Loucy (cell line): Measurements from ENCODE around the gene MYO3B.

Experiments
- H2AFZ ChIP-seq: fragments of 200-600 bp; sonication (generic); 2 replicates; pipeline ENCODE4 v1.6.0; 2016; ENCODE audit warnings: antibody characterized with exemption, mild to moderate bottlenecking, low read length, moderate library complexity
- H3F3A ChIP-seq: fragments of 200-600 bp; 2 replicates; pipeline ENCODE4 v1.6.0; 2016; ENCODE audit warnings: antibody characterized with exemption, low read depth, mild to moderate bottlenecking
- H3K27me3 ChIP-seq: fragments of 200-600 bp; sonication (generic); 2 replicates; pipeline ENCODE4 v1.6.1; 2014; ENCODE audit warnings: low read length, mild to moderate bottlenecking; ENCODE audit not compliant: insufficient read depth, poor library complexity, severe bottlenecking
- H3K36me3 ChIP-seq: fragments of 200-600 bp; sonication (generic); 2 replicates; pipeline ENCODE4 v1.6.1; 2016; ENCODE audit warnings: low read length; ENCODE audit not compliant: insufficient read depth
- H3K4me1 ChIP-seq: fragments of 200-600 bp; sonication (generic); 2 replicates; pipeline ENCODE4 v1.5.1; 2014; ENCODE audit warnings: low read length, mild to moderate bottlenecking; ENCODE audit not compliant: insufficient read depth, poor library complexity, severe bottlenecking
- H3K4me2 ChIP-seq: fragments of 200-600 bp; sonication (generic); 2 replicates; pipeline ENCODE4 v1.6.0; 2014; ENCODE audit warnings: antibody characterized with exemption, low read length, low read depth, mild to moderate bottlenecking; ENCODE audit not compliant: poor library complexity, severe bottlenecking
- H3K4me3 ChIP-seq: fragments of 200-600 bp; sonication (generic); 2 replicates; pipeline ENCODE4 v1.5.1; 2014; ENCODE audit warnings: low read length, mild to moderate bottlenecking, mixed read lengths; ENCODE audit not compliant: poor library complexity, severe bottlenecking
- H3K79me2 ChIP-seq: fragments of 200-600 bp; sonication (generic); 2 replicates; pipeline ENCODE4 v1.6.1; 2014; ENCODE audit warnings: low read length; ENCODE audit not compliant: insufficient read depth
- H3K9ac ChIP-seq: fragments of 200-600 bp; sonication (generic); 2 replicates; pipeline ENCODE4 v1.6.0; 2014; ENCODE audit warnings: mild to moderate bottlenecking, low read depth, low read length, moderate library complexity; ENCODE audit not compliant: poor library complexity, severe bottlenecking
- H3K9me2 ChIP-seq: fragments of 200-600 bp; sonication (generic); replicated peaks from 2 replicates; pipeline ENCODE4 v1.6.1; 2016; ENCODE audit warnings: low read depth, low read length, mixed read lengths
- H3K9me3 ChIP-seq: fragments of 200-600 bp; sonication (generic); 2 replicates; pipeline ENCODE4 v1.6.1; 2014; ENCODE audit warnings: mild to moderate bottlenecking, antibody characterized with exemption, low read length, low read depth; ENCODE audit not compliant: insufficient read depth
- H4K20me1 ChIP-seq: fragments of 200-600 bp; sonication (generic); 2 replicates; pipeline ENCODE4 v1.6.0; 2014; ENCODE audit warnings: antibody characterized with exemption, low read length, mild to moderate bottlenecking; ENCODE audit not compliant: insufficient read depth, poor library complexity, severe bottlenecking
- EZH2phosphoT487 ChIP-seq: fragments of 200-600 bp; IDR thresholded peaks from 2 replicates; pipeline ENCODE4 v1.6.1; 2018; ENCODE audit warnings: antibody characterized with exemption, mild to moderate bottlenecking, moderate library complexity, borderline replicate concordance
- TF ChIP-seq, protein P1 (sequence below): fragments of 200-600 bp; sonication (generic); conservative IDR thresholded peaks from 2 replicates; pipeline ENCODE4 v1.5.1; 2014; ENCODE audit warnings: mild to moderate bottlenecking, antibody characterized with exemption, low read length

Gene MYO3B

GRCh38 chr2:170361090-170361936, 183.4 kb downstream of the MYO3B start:
- Histone ChIP-seq H3K36me3 (no peaks in the 10 kb centered on the region), H3K4me1 (peaks cover 53% of the 10 kb centered on the region), H4K20me1 (no peaks in the 10 kb centered on the region), H3K79me2 (no peaks in the 10 kb centered on the region), H3K9me2 (no peaks in the 10 kb centered on the region), H3K4me3 (peak overlapping the region; percentile 41), H2AFZ (peak overlapping the region; percentile 82), H3K9ac (peak overlapping the region; percentile 55), H3F3A (no peaks in the 10 kb centered on the region), H3K9me3 (no peaks in the 10 kb centered on the region), H3K27me3 (no peaks in the 10 kb centered on the region), H3K4me2 (peak overlapping the region; percentile 56)
- TF ChIP-seq EZH2phosphoT487: no peak
- TF ChIP-seq, protein P1, sequence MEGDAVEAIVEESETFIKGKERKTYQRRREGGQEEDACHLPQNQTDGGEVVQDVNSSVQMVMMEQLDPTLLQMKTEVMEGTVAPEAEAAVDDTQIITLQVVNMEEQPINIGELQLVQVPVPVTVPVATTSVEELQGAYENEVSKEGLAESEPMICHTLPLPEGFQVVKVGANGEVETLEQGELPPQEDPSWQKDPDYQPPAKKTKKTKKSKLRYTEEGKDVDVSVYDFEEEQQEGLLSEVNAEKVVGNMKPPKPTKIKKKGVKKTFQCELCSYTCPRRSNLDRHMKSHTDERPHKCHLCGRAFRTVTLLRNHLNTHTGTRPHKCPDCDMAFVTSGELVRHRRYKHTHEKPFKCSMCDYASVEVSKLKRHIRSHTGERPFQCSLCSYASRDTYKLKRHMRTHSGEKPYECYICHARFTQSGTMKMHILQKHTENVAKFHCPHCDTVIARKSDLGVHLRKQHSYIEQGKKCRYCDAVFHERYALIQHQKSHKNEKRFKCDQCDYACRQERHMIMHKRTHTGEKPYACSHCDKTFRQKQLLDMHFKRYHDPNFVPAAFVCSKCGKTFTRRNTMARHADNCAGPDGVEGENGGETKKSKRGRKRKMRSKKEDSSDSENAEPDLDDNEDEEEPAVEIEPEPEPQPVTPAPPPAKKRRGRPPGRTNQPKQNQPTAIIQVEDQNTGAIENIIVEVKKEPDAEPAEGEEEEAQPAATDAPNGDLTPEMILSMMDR: peak; percentile 89

DNA sequence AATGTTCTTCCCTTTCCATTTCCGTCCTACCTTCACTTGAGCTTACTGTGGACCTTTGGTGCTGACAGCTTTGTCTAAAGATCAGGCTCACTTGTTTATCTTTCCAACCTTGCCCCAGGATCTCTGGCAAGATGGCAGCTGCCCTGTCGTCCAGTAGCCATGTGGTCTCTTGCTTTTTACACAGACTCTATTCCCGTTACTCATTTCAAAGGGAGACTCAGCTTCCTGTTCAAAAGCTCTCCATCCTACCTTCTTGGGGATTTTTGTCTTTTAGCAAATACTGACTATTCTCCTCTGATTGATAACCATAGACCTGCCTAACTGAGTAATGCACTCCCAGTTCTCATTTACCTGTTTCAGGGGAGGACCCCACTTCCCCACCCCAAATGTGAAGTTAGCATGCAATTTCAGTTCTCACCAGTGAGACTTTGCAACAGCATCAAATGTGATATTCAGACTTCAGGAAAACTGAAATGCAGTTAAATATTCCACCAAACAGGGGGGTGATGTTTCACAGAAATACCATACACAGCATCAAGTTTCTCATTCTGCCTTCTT, 184.4 kb downstream of the MYO3B start:
- Histone ChIP-seq H2AFZ (peak overlapping the region; percentile 82), H3K4me3 (peak overlapping the region; percentile 41), H3K79me2 (no peaks in the 10 kb centered on the region), H3K36me3 (no peaks in the 10 kb centered on the region), H3K9me2 (no peaks in the 10 kb centered on the region), H3K4me1 (peaks cover 53% of the 10 kb centered on the region), H3F3A (no peaks in the 10 kb centered on the region), H3K9ac (peak overlapping the region; percentile 55), H3K4me2 (peak overlapping the region; percentile 56), H4K20me1 (no peaks in the 10 kb centered on the region), H3K27me3 (no peaks in the 10 kb centered on the region), H3K9me3 (no peaks in the 10 kb centered on the region)
- no peak for TF ChIP-seq EZH2phosphoT487
- TF ChIP-seq, protein P1: no peak

GRCh38 chr2:170362871-170363631, 185.1 kb downstream of the MYO3B start:
- Histone ChIP-seq H3K9ac (peak overlapping the region; percentile 55), H2AFZ (peak overlapping the region; percentile 82), H3K9me2 (no peaks in the 10 kb centered on the region), H4K20me1 (no peaks in the 10 kb centered on the region), H3K27me3 (no peaks in the 10 kb centered on the region), H3K36me3 (no peaks in the 10 kb centered on the region), H3K4me1 (peaks cover 55% of the 10 kb centered on the region), H3K79me2 (no peaks in the 10 kb centered on the region), H3K4me3 (peak overlapping the region; percentile 41), H3F3A (no peaks in the 10 kb centered on the region), H3K9me3 (no peaks in the 10 kb centered on the region), H3K4me2 (peak overlapping the region; percentile 56)
- TF ChIP-seq EZH2phosphoT487: no peak
- TF ChIP-seq, protein P1: peak; percentile 58
